ENCODE data around the gene SLC39A7. TPM values are rescaled to one million over a fixed set of nuclear protein-coding genes. Genes with fewer than 3 reads are reported as not detected.

SLC39A7 gene
- total RNA-seq, 1 experiment from 2014 or later = 130 TPM

GRCh38 chr6:33247977-33248642, 47.4 kb downstream of the SLC39A7 start:
- Histone ChIP-seq H3K36me3 (ENCODE audit: control insufficient read depth in 1 of 2, insufficient read depth in 2 of 2, low read length in 2 of 2) (no peaks in the 10 kb centered on the region), H3K27ac (ENCODE audit: low read depth, low read length) (peak overlapping the region; percentile 74), H3K4me2 (ENCODE audit: low read length) (peak overlapping the region; percentile 99), H3K9me3 (ENCODE audit: control insufficient read depth in 1 of 2, insufficient read depth in 1 of 2, low read depth in 1 of 2, low read length in 2 of 2) (no peaks in the 10 kb centered on the region), H3K9me2 (ENCODE audit: insufficient read depth) (no peaks in the 10 kb centered on the region), H2AFZ (ENCODE audit: low read depth, low read length, poor library complexity, severe bottlenecking) (peak overlapping the region; percentile 68), H3K79me2 (ENCODE audit: insufficient read depth, low read length) (no peaks in the 10 kb centered on the region), H3K4me3 (replicated peaks in 1 of 2; ENCODE audit: low read depth in 1 of 2, low read length in 2 of 2) (peak overlapping the region; percentile 74 to 85), H3K9ac (ENCODE audit: low read length) (peak overlapping the region; percentile 88), H3K27me3 (ENCODE audit: insufficient read depth, low read length) (no peaks in the 10 kb centered on the region), H4K20me1 (ENCODE audit: insufficient read depth) (no peaks in the 10 kb centered on the region), H3K4me1 (ENCODE audit: control insufficient read depth in 1 of 2, insufficient read depth in 2 of 2, low read length in 2 of 2) (peaks cover 16 to 37% of the 10 kb centered on the region in 2 experiments)
- CTCF ChIA-PET = interaction anchor here (0.6 to 4.3 kb wide), 23 partner anchors 8 to 315 kb away, joined by 3 to 49 read pairs (median 5); partner anchors contain the start of genes HLA-DPB1, HSD17B8, RING1 and RPS18
- intact Hi-C loops (cut with micrococcal nuclease) = loop anchor here (1.0 to 2.0 kb wide), 4 partner anchors 43 to 234 kb away; partner anchors contain the start of gene HSD17B8
- peak; percentile 57 for ATAC-seq
- TF ChIP-seq RAD21 (IDR thresholded peaks at IDR 0.05; ENCODE audit: low read depth) (peak; percentile 94), EZH2 (IDR thresholded peaks at IDR 0.05) (no peak), TCF7L2 (IDR thresholded peaks at IDR 0.05; ENCODE audit: borderline replicate concordance, extremely low read depth, insufficient read depth, insufficient read length) (no peak), ZBTB33 (IDR thresholded peaks at IDR 0.05; ENCODE audit: extremely low read depth, insufficient replicate concordance, low read length) (no peak), EZH2phosphoT487 (IDR thresholded peaks at IDR 0.05; ENCODE audit: borderline replicate concordance) (no peak), ZFX (IDR thresholded peaks at IDR 0.05) (no peak), FOSL1 (IDR thresholded peaks at IDR 0.05; ENCODE audit: low read depth) (no peak), CTCF (IDR thresholded peaks at IDR 0.05 in 2 of 3, conservative IDR thresholded peaks at IDR 0.05 in 1 of 3; ENCODE audit: borderline replicate concordance in 1 of 3, insufficient read depth in 1 of 3, low read depth in 2 of 3, low read length in 2 of 3) (peak; percentile 76 to 85 (median 78)), POLR2A (IDR thresholded peaks at IDR 0.05; ENCODE audit: borderline replicate concordance, extremely low read depth, insufficient read depth, insufficient read length) (no peak)
- no TSS peak for BruUV-seq (replicated peaks)
- POLR2A ChIA-PET = interaction anchor here (0.6 to 4.0 kb wide), 10 partner anchors 9 to 276 kb away, joined by 3 to 24 read pairs (median 6); partner anchors contain the start of genes B3GALT4, RPS18 and VPS52
- RAD21 ChIA-PET (ENCODE audit: low non-redundant PET in 1 of 2, low total read pairs in 2 of 2, uncharacterized antibody in 2 of 2, unreplicated experiment in 2 of 2) = interaction anchor here (0.6 to 1.4 kb wide), 6 partner anchors 40 to 124 kb away, joined by 3 to 6 read pairs (median 4); partner anchors contain the start of gene RING1 (in 1 of the 2)
- DNase-seq (ENCODE audit: low read depth, low spot score) = peak; percentile 76
